H1 (cell line): ENCODE measurements around the gene IL16. TPM values are rescaled to one million over a fixed set of nuclear protein-coding genes. Genes with fewer than 3 reads are reported as not detected.

Experiments
- CTCF ChIA-PET: fragments of 300-600 bp; sonication (Branson Sonifier 250); formaldehyde crosslinking; loops from one replicate; lab custom pipeline; 2021; ENCODE audit not compliant: partially characterized antibody; lab: Charles Lee
- POLR2A ChIA-PET: fragments of 300-600 bp; sonication (Branson Sonifier 250); formaldehyde crosslinking; loops from one replicate; lab custom pipeline; 2021; ENCODE audit warnings: inconsistent platforms; ENCODE audit not compliant: partially characterized antibody; lab: Charles Lee
- DNase-seq, 2 experiments: peaks; one replicate each; pipeline versions ENCODE4 v3.0.0 to v3.0.0-alpha.2; 2010 to 2022; ENCODE audit warnings: low spot score in 2 of 2, low read depth in 1 of 2, mixed read lengths in 1 of 2
- FAIRE-seq: peaks from 2 replicates; lab custom pipeline; 2011; peaks lifted over from hg19 to GRCh38; lab: Jason Lieb, UNC
- H2AFZ ChIP-seq: 2 replicates; pipeline ENCODE4 v1.8.1; 2012; ENCODE audit warnings: low read length, inconsistent platforms
- H2AK5ac ChIP-seq: 2 replicates; pipeline ENCODE4 v1.6.1; 2013; ENCODE audit warnings: low read depth, low read length
- H2BK120ac ChIP-seq: replicated peaks from 2 replicates; pipeline ENCODE3; 2013; ENCODE audit warnings: low read depth, low read length, inconsistent platforms
- H2BK12ac ChIP-seq: 2 replicates; pipeline ENCODE4 v1.6.1; 2013; ENCODE audit warnings: low read depth, low read length
- H2BK15ac ChIP-seq: 2 replicates; pipeline ENCODE4 v1.6.1; 2013; ENCODE audit warnings: low read length
- H2BK20ac ChIP-seq: 2 replicates; pipeline ENCODE4 v1.6.1; 2013; ENCODE audit warnings: low read length
- H2BK5ac ChIP-seq: 2 replicates; pipeline ENCODE4 v1.6.1; 2013; ENCODE audit warnings: low read depth, low read length
- H3K14ac ChIP-seq: 2 replicates; pipeline ENCODE4 v1.6.1; 2013; ENCODE audit warnings: inconsistent platforms; ENCODE audit not compliant: insufficient read length
- H3K18ac ChIP-seq: 2 replicates; pipeline ENCODE4 v1.6.1; 2013; ENCODE audit warnings: low read length; ENCODE audit errors: extremely low read depth
- H3K23ac ChIP-seq: 2 replicates; pipeline ENCODE4 v1.6.1; 2013; ENCODE audit warnings: inconsistent platforms; ENCODE audit not compliant: insufficient read length
- H3K23me2 ChIP-seq: 2 replicates; pipeline ENCODE4 v1.6.1; 2013; ENCODE audit warnings: low read depth, low read length
- H3K27ac ChIP-seq: 2 replicates; pipeline ENCODE4 v1.6.1; 2011; ENCODE audit warnings: low read depth, low read length, inconsistent platforms
- H3K27me3 ChIP-seq, 4 experiments: replicated peaks in 1 of 4; 1 replicate in 1 of 4; 2 replicates in 3 of 4; pipeline versions ENCODE4 v1.6.1 to v1.8.1; 2011 to 2013; ENCODE audit warnings: low read length in 3 of 4, mild to moderate bottlenecking in 3 of 4, inconsistent platforms in 2 of 4, mixed read lengths in 2 of 4, moderate library complexity in 1 of 4; ENCODE audit not compliant: control insufficient read depth in 3 of 4, insufficient read depth in 3 of 4; ENCODE audit errors: extremely low read depth in 1 of 4
- H3K36me3 ChIP-seq, 4 experiments: 2 replicates each; pipeline versions ENCODE4 v1.6.1 to v1.8.1; 2011 to 2013; ENCODE audit warnings: mild to moderate bottlenecking in 4 of 4, low read length in 3 of 4, moderate library complexity in 2 of 4, control low read depth in 1 of 4, inconsistent platforms in 1 of 4; ENCODE audit not compliant: insufficient read depth in 4 of 4, control insufficient read depth in 2 of 4
- H3K4ac ChIP-seq: replicated peaks from 2 replicates; pipeline ENCODE3; 2013; ENCODE audit warnings: low read length, low read depth, mixed read lengths, inconsistent platforms; ENCODE audit not compliant: insufficient read length
- H3K4me1 ChIP-seq, 4 experiments: replicated peaks in 1 of 4; 1 replicate in 1 of 4; 2 replicates in 3 of 4; pipeline versions ENCODE4 v1.6.1 to v1.8.1; 2011 to 2013; ENCODE audit warnings: low read length in 3 of 4, inconsistent platforms in 2 of 4, mixed read lengths in 1 of 4; ENCODE audit not compliant: insufficient read depth in 4 of 4, control insufficient read depth in 3 of 4
- H3K4me2 ChIP-seq, 2 experiments: 2 replicates each; pipeline versions ENCODE4 v1.6.1 to v1.8.1; 2011 to 2013; ENCODE audit warnings: low read depth in 2 of 2, low read length in 2 of 2, control low read depth in 1 of 2, inconsistent platforms in 1 of 2, mild to moderate bottlenecking in 1 of 2; ENCODE audit not compliant: insufficient read depth in 1 of 2
- H3K4me3 ChIP-seq, 4 experiments: fragments of 200-600, 300-600 bp in 1 of 4; sonication (generic), shearing (Covaris generic), sonication (Bioruptor Twin) in 1 of 4; 2 replicates each; pipeline versions ENCODE4 v1.5.1 to v1.8.1; 2011 to 2016; ENCODE audit warnings: low read length in 4 of 4, low read depth in 3 of 4, control low read depth in 2 of 4, inconsistent platforms in 2 of 4, mild to moderate bottlenecking in 2 of 4, mixed read lengths in 1 of 4, moderate library complexity in 1 of 4; ENCODE audit not compliant: insufficient read depth in 2 of 4; ENCODE audit errors: extremely low read depth in 1 of 4
- H3K56ac ChIP-seq: replicated peaks from 2 replicates; pipeline ENCODE3; 2013; ENCODE audit warnings: low read depth, mild to moderate bottlenecking, mixed read lengths, low read length, inconsistent platforms; ENCODE audit not compliant: insufficient read length
- H3K79me1 ChIP-seq: 2 replicates; pipeline ENCODE4 v1.6.1; 2013; ENCODE audit warnings: low read depth, low read length, control low read depth
- H3K79me2 ChIP-seq, 2 experiments: 2 replicates each; pipeline versions ENCODE4 v1.6.1 to v1.8.1; 2012 to 2013; ENCODE audit warnings: low read length in 2 of 2, mild to moderate bottlenecking in 2 of 2, inconsistent platforms in 1 of 2; ENCODE audit not compliant: insufficient read depth in 2 of 2, control insufficient read depth in 1 of 2
- H3K9ac ChIP-seq, 4 experiments: replicated peaks in 1 of 4; 1 replicate in 1 of 4; 2 replicates in 3 of 4; pipeline versions ENCODE4 v1.6.1 to v1.8.1; 2011 to 2013; ENCODE audit warnings: low read depth in 3 of 4, low read length in 3 of 4, control low read depth in 2 of 4, mild to moderate bottlenecking in 2 of 4, moderate library complexity in 2 of 4, inconsistent platforms in 1 of 4; ENCODE audit errors: extremely low read depth in 1 of 4
- H3K9me3 ChIP-seq, 2 experiments: 2 replicates each; pipeline versions ENCODE4 v1.6.1 to v1.8.1; 2012 to 2013; ENCODE audit warnings: mild to moderate bottlenecking in 2 of 2, moderate library complexity in 2 of 2, control low read depth in 1 of 2, inconsistent platforms in 1 of 2, low read depth in 1 of 2, low read length in 1 of 2, mixed read lengths in 1 of 2; ENCODE audit not compliant: insufficient read depth in 2 of 2
- H4K20me1 ChIP-seq, 2 experiments: replicated peaks in 1 of 2; 2 replicates each; pipeline versions ENCODE3 to v1.8.1; 2011 to 2013; ENCODE audit warnings: inconsistent platforms in 2 of 2, low read length in 2 of 2, mild to moderate bottlenecking in 1 of 2; ENCODE audit not compliant: insufficient read depth in 2 of 2, control insufficient read depth in 1 of 2
- H4K5ac ChIP-seq: 2 replicates; pipeline ENCODE4 v1.6.1; 2013; ENCODE audit warnings: low read length, low read depth, mixed read lengths, inconsistent platforms; ENCODE audit not compliant: insufficient read length
- H4K8ac ChIP-seq: 2 replicates; pipeline ENCODE4 v1.8.0; 2013; ENCODE audit warnings: mild to moderate bottlenecking, moderate library complexity, low read length, inconsistent platforms; ENCODE audit not compliant: insufficient read depth; ENCODE audit errors: extremely low read depth
- H4K91ac ChIP-seq: replicated peaks from 2 replicates; pipeline ENCODE3; 2013; ENCODE audit warnings: low read length, mixed read lengths, inconsistent platforms; ENCODE audit not compliant: insufficient read length
- CBX8 ChIP-seq: fragments of 300-800, 300-1000 bp; sonication (generic); IDR thresholded peaks from 2 replicates; pipeline ENCODE4 v1.7.1; 2016; ENCODE audit warnings: low read depth, low read length, borderline replicate concordance
- HDAC2 ChIP-seq, 2 experiments: fragments of 300-600 bp in 1 of 2; sonication (generic) in 1 of 2; IDR thresholded peaks; 2 replicates each; pipeline ENCODE4 v1.6.1; 2011 to 2012; ENCODE audit warnings: low read depth in 2 of 2, low read length in 2 of 2, mild to moderate bottlenecking in 2 of 2, moderate library complexity in 2 of 2, borderline replicate concordance in 1 of 2, inconsistent platforms in 1 of 2
- RBBP5 ChIP-seq: IDR thresholded peaks from 2 replicates; pipeline ENCODE4 v1.7.1; 2012; ENCODE audit warnings: low read depth, mild to moderate bottlenecking, inconsistent platforms, low read length, moderate library complexity, borderline replicate concordance
- SIX5 ChIP-seq: IDR thresholded peaks from 2 replicates; pipeline ENCODE4 v1.6.1; 2011; ENCODE audit warnings: mild to moderate bottlenecking, low read depth, low read length
- WGBS, 2 experiments: shearing (Covaris generic) in 1 of 2; methylation state at CpG; one replicate each; pipeline versions ENCODE4 v1.1.6 to v1.1.7; 2013 to 2015; ENCODE audit warnings: low lambda C conversion rate in 2 of 2, mixed read lengths in 2 of 2, inconsistent platforms in 1 of 2, low coverage in 1 of 2, missing lambda C conversion rate in 1 of 2; ENCODE audit not compliant: insufficient replicate concordance in 2 of 2, insufficient coverage in 1 of 2, insufficient read length in 1 of 2; ENCODE audit errors: extremely low coverage in 1 of 2, missing lambda C conversion rate in 1 of 2; 5-methylcytosine and 5-hydroxymethylcytosine counted together
- polyA plus RNA-seq, 7 experiments: library from polyadenylated mRNA; depleted of rRNA in 3 of 7; stranded (reverse) in 5 of 7; unstranded in 2 of 7; fragments of >200 nt in 5 of 7; fragments of 200-250 nt in 2 of 7; gene quantifications; 1 replicate in 5 of 7; 2 replicates in 1 of 7; 4 replicates in 1 of 7; pipeline versions ENCODE4 v1.2.1 to v1.2.3, GENCODE V29; 2011 to 2013; ENCODE audit warnings: missing spikeins in 2 of 7, mixed read lengths in 2 of 7
- total RNA-seq: library from RNA; stranded (reverse); fragmentation: NEBNext Ultra II Directional; extraction: Animal tissue kit (Norgen Biotek cat#: 25700); gene quantifications from 2 replicates; pipeline ENCODE4 v1.2.1, GENCODE V29; 2021

IL16 gene
- total and polyA plus RNA-seq, 2 of the 8 experiments (the other 6 are each of a cell fraction or from before 2014, with no cell fraction given), result 0.03 to 0.09 TPM

DNA sequence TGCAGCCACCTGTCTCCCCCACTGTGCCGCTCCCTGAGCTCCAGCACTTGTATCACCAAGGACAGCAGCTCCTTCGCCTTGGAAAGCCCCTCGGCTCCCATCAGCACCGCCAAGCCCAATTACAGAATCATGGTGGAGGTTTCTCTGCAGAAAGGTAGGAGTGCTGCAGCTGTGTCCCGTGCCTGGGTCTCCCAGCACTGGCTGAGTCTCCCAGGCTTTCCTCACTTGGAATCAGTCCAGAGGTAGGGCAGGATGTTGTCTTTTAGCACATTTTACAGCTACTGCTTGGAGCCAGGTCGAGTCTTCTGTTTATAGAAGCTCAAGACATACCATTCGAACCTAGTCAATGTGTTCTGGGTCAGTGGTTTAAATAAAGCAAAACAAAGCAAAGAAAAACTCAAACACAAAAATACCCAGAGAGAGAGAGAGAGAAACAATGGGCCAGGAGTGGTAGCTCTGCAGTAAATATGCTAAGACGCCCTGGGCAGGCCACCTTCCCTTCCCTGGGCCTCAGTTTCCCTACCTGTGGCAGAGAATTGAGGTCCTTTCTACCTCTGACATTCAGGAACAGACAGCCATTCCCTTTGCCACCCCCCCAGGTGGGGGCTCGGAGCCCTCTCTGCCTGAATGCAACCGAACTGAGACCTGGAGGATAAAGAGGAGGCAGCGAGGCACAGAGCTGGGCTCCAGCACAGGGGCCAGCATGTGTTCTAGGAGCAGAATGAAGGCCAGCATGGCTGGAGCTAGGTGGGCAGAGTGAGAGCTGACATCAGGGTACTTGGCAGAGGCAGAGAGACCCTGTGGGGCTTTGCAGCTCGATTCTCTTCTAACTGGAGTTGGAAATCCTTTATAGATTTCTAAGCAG is 83.2 kb downstream of the IL16 start:
- Histone ChIP-seq H4K8ac (no peak overlapping the region), H3K79me1 (no peaks in the 10 kb centered on the region), H3K18ac (no peak overlapping the region), H3K9ac (no peak overlapping the region), H3K9me3 (peaks cover 6 to 12% of the 10 kb centered on the region in 2 experiments; a peak in 2 of 4 replicates), H3K14ac (no peak overlapping the region), H3K23ac (no peak overlapping the region), H4K20me1 (no peaks in the 10 kb centered on the region), H3K4me3 (no peak overlapping the region), H3K27ac (no peak overlapping the region), H2BK5ac (no peak overlapping the region), H2BK15ac (no peak overlapping the region), H3K79me2 (no peaks in the 10 kb centered on the region), H3K4ac (no peak overlapping the region), H2AK5ac (no peak overlapping the region), H3K27me3 (no peaks in the 10 kb centered on the region), H4K91ac (no peak overlapping the region), H3K23me2 (no peaks in the 10 kb centered on the region), H2BK20ac (no peak overlapping the region), H2AFZ (no peak overlapping the region), H3K4me1 (no peaks in the 10 kb centered on the region), H3K36me3 (no peaks in the 10 kb centered on the region), H3K56ac (no peak overlapping the region), H2BK12ac (no peak overlapping the region), H4K5ac (no peak overlapping the region), H3K4me2 (no peak overlapping the region), H2BK120ac (no peak overlapping the region)
- 83% methylated on average over 12 of the region's 12 CpGs; no CpG with 5 or more reads in 1 of the 2 experiments for WGBS, 2 experiments
- FAIRE-seq, result no peak
- ChIA-PET POLR2A (no interaction called here), CTCF (interaction anchor here (0.6 to 3.3 kb wide), 12 partner anchors 12 to 311 kb away, joined by 3 to 21 read pairs (median 4); no protein-coding TSS in a partner anchor)
- DNase-seq, result no peak
- no peak for TF ChIP-seq CBX8
- TF ChIP-seq RBBP5, result no peak
- TF ChIP-seq HDAC2 (IDR thresholded peaks at IDR 0.05; ENCODE audit: borderline replicate concordance in 1 of 2, low read depth in 2 of 2, low read length in 2 of 2), result no peak
- no peak for TF ChIP-seq SIX5
